Activated T-cell treated with anti-CD3 and anti-CD28 coated beads, Interleukin-2, amount 50 U/mL, for 1 hour (primary cell): Measurements from ENCODE around the gene ZMYND10.
A peak's percentile ranks its signal among the peaks of the same experiment; 100 is the strongest.

Source experiments
- DNase-seq: peaks from one replicate; pipeline ENCODE4 v3.0.0-alpha.2; 2020

ZMYND10 gene

GRCh38 chr3:50300681-50301254, 44.8 kb downstream of the ZMYND10 start:
- no peak for DNase-seq

GRCh38 chr3:50299929-50300680, 45.4 kb downstream of the ZMYND10 start:
- no peak for DNase-seq

- no peak for DNase-seq
Measured at GRCh38 chr3:50299638-50299928, 45.9 kb downstream of the ZMYND10 start.

- DNase-seq: peak; percentile 99
Measured at GRCh38 chr3:50298836-50299637, 46.5 kb downstream of the ZMYND10 start, which contains the start of the genes HYAL3 and NAA80. Gene HYAL3 (minus strand): TSS chr3:50299405. CDS start chr3:50295602, 3,803 bp downstream. Gene NAA80 (minus strand): TSS chr3:50299405. CDS start chr3:50297463, 1,942 bp downstream.

GRCh38 chr3:50297896-50298725, 47.4 kb downstream of the ZMYND10 start:
- no peak for DNase-seq

GRCh38 chr3:50297384-50297775, 48.2 kb downstream of the ZMYND10 start:
- no peak for DNase-seq

GRCh38 chr3:50296721-50297383, 48.7 kb downstream of the ZMYND10 start:
- DNase-seq: no peak

- DNase-seq: no peak
Measured at GRCh38 chr3:50295553-50296431, 49.7 kb downstream of the ZMYND10 start.

GRCh38 chr3:50294492-50295403, 50.8 kb downstream of the ZMYND10 start:
- DNase-seq: no peak

GRCh38 chr3:50294089-50294488, 51.4 kb downstream of the ZMYND10 start:
- no peak for DNase-seq

- DNase-seq: no peak
Measured at GRCh38 chr3:50293079-50293801, 52.3 kb downstream of the ZMYND10 start.

- peak; percentile 92 for DNase-seq
Measured at GRCh38 chr3:50292159-50293078, 53.1 kb downstream of the ZMYND10 start, which contains the start of gene IFRD2. Gene IFRD2 (minus strand): TSS chr3:50292429. CDS start chr3:50292274, 155 bp downstream.
